Testis (tissue), 2 donors: ENCODE measurements around the gene MLLT6.

ENCODE experiments used
- CTCF ChIP-seq, 3 experiments: fragments of 450-650 bp in 2 of 3; fragments of 200-600 bp in 1 of 3; sonication (generic) in 1 of 3; IDR thresholded peaks; one replicate each; pipeline ENCODE4 v1.5.1; 2016 to 2019; ENCODE audit warnings: antibody characterized with exemption in 3 of 3, mild to moderate bottlenecking in 2 of 3, moderate library complexity in 1 of 3
- POLR2A ChIP-seq: fragments of 450-650 bp; IDR thresholded peaks from one replicate; pipeline ENCODE4 v1.6.1; 2017; ENCODE audit warnings: antibody characterized with exemption, mild to moderate bottlenecking, moderate library complexity

GRCh38 chr17:38674749-38675615 lies 30.1 kb upstream of the MLLT6 start, which contains the start of gene EPOP:
- TF ChIP-seq POLR2A (no peak), CTCF (IDR thresholded peaks at IDR 0.05) (no peak)
